Iris pigment epithelial cell (primary cell): ENCODE results near the gene TBC1D32.
"Not testable (repeated sequence)": the region's sequence is repeated elsewhere in the genome, so short reads cannot be mapped to it uniquely, and the experiment has no call there.

Experiments
- DNase-seq: peaks from one replicate; pipeline ENCODE4 v3.0.0-alpha.2; 2011; ENCODE audit warnings: low read depth

TBC1D32 gene

GRCh38 chr6:121334299-121335086 lies at the start of gene TBC1D32:
Gene TBC1D32, minus strand, starts transcription at chr6:121334480. Its CDS starts 50 bp downstream, at chr6:121334430.
- DNase-seq: peak; percentile 89

GRCh38 chr6:121383478-121383877 lies 49.2 kb upstream of the TBC1D32 start:
- no peak for DNase-seq

GRCh38 chr6:121382467-121383121 lies 48.3 kb upstream of the TBC1D32 start:
- no peak for DNase-seq

DNA sequence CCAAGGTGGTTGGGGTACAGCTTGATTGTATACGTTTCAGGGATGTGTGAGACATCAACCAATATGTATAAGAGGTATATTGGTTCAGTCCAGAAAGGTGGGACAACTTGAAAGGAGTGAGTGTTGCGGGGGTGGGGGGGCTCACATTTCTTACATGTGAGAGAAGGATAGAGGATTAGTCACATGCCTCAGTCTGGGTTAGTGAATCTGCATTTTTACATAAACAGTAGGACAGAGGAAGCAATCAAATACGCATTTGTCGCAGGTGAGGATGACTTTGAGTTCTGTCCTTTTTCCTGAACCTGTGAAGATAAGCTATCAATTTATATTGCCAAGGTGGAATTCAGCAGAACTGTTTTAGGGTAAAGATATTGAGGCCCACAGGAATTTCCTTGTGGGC lies 42.1 kb upstream of the TBC1D32 start:
- no peak for DNase-seq

GRCh38 chr6:121374219-121374618 lies 39.9 kb upstream of the TBC1D32 start:
- DNase-seq: not testable (repeated sequence)

DNA sequence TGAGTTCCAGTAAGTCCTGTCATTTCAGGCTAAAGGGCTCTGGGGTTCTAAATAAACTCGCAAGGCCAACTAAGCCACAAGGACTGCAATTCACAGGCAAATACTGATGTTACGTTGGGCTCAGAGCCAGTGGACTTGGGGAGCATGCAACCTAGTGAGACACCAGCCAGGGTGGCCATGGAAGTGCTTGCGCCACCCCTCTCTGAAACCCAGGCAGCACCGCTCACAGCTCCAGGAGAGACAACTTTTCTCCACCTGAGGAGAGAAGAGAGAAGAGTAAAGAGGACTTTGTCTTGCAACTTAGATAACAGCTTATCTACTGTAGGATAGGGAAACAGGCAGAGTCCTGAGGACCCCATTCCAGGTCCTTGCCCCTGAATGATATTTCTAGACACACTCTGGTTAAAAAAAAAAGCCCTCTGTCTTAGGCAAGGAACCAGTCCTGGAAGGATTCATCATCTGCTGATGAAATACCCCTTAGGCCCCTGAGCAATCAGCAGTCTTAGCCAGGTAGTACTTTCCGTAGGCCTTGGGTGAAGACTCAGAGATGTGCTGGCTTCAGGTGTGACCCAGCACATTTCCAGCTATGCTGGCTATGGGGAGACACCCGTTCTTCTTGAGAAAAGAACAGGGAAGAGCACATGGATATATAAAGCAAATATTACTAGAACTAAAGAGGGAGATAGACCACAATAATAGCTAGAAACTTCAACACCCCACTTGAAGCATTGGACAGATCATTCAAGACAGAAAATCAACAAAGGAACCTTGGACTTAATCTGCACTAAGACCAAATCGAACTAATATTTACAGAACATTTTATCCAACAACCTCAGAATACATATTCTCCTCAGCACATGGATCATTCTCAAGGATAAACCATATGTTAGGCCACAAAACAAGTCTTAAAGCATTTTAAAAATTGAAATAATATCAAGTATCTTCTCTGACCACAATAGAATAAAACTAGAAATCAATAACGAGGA lies 31.5 kb upstream of the TBC1D32 start:
- DNase-seq: no peak

GRCh38 chr6:121356575-121356974 lies 22.3 kb upstream of the TBC1D32 start:
- DNase-seq: no peak

DNA sequence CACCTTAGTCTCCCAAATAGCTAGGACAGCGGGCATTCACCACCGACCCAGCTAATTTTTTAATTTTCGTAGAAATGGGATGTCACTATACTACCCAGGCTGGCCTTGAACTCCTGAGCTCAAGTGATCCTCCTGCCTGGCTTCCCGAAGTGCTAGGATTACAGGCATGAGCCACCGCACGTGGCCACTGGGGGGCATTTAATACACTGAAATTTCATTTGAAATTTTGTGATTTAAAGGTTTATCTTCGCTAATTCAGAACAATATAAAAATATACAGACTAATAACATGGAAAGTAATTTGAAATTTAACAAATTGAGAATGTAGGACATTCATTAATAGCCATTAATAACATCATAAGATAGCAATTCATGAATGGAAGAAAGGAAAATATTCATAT lies 20.5 kb upstream of the TBC1D32 start:
- peak; percentile 9 for DNase-seq

GRCh38 chr6:121352941-121353340 lies 18.7 kb upstream of the TBC1D32 start:
- DNase-seq: no peak

DNA sequence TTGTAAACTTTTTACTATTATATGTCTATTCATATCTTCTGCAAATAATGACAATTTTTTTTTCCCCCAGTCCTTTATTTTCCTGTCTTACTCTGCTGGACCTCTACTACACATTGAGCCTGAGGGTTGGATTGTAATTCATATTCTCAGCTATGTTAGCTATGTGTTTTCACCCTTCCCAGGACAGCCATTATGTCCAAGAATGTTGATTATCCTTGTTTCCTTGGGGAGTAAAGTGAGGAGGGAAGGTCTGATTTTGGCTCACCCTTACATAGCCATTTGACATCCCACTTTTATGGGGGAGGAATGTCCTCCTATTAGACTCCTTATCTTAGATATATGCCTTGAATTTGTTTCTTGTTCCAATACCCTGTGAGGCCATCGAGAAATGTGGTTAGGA lies 17.6 kb upstream of the TBC1D32 start:
- no peak for DNase-seq

DNA sequence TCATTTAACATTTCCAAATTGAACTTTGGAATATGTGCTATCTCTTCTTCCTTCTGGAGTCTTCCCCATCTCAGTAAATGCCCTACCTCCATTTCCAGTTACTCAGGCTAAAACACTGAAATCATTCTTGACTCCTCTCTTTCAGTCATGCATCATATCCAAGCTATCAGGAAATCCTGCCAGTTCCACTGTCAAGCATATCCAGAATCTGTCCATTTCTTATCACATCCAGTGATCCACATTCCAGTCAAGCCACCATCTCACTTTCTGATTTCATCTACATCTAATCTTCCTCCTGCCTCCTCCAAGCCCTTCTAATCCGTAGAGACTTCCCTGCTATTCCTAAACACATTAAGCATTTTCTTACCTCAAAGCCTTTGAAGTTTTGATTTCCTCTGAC lies 15.3 kb upstream of the TBC1D32 start:
- no peak for DNase-seq

DNA sequence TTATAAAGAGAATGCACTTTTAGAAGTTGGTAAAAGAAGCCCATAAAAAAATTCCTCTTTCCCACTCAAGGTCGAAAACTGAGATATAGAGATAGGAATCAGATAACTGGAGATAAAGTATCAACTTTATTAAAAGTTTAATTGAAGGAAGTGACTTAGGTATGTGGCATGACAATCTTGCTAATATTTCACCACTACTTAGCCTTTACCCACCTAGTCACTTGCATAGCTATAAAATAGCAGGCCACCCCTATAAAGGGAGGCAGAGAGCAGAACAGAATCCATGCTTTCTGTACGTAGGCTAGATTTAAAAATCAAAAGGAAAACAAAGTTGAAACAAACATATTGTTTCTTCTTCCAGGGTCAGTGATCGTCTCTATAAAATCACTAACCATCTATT lies 13.2 kb upstream of the TBC1D32 start:
- DNase-seq: no peak

- no peak for DNase-seq
These were observed 10.3 kb upstream of the TBC1D32 start for GRCh38 chr6:121344539-121344938.

DNA sequence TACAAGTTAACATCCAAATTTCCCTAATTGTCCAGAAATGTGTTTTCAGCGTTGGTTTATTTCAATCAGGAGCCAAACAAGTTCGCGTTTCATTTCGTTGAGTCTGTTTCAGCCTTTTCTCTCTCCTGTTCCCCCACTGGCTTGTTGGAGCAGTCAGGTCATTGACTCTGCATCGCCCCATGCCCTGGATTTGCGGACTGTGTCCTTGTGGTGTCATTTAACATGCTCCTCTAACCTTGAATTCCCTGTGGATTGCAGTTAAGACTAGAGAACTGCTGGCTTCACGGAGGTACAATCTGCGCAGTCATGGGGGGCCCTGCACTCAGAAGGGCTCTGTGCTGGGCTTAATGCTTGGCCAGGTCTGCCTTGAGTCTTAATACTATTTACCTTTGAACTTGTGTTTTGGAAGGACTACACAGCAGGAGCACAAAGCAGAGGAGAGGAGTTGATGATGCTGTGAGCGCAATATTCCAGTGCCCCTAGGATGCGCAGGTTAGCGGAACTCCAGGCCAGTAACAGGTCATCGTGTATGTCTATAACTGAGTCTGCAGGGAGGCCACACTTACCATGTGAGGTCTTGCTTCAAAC lies 5.5 kb upstream of the TBC1D32 start:
- no peak for DNase-seq

DNA sequence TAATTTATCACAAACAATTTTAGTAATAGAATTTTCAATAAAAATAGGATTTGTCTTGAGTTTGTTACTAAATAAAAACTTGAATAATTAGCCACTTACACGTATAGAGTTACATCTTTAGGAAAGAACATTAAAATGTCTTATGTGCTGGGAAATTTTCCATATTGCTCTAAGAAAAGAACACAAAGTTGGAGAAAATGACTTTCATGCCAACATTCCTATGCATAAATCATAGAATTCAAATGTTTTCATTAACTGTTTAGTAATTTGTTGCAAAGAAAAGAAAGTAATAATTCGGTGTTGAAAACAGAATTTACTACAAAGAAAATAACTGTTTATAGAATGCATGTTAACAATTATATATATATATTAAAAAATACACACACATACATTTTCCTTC lies 4.7 kb upstream of the TBC1D32 start:
- DNase-seq: no peak

- no peak for DNase-seq
These were observed 4.1 kb upstream of the TBC1D32 start for GRCh38 chr6:121338366-121338765.

- DNase-seq: no peak
These were observed 1.1 kb upstream of the TBC1D32 start for GRCh38 chr6:121335087-121336008.

DNA sequence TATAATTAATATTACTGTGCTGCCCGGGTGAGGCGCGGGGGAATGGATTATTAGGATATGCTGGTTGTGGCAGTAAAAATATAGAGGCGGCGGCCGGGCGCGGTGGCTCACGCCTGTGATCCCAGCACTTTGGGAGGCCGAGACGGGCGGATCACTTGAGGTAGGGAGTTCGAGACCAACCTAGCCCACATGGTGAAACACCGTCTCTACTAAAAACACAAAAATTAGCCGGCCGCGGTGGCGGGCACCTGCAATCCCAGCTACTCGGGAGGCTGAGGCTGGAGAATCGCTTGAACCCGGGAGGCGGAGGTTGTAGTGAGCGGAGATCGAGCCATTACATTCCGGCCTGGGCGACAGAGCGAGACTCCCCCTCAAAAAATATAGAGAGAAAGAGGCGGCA lies 586 bp downstream of the TBC1D32 start:
- DNase-seq: not testable (repeated sequence)

DNA sequence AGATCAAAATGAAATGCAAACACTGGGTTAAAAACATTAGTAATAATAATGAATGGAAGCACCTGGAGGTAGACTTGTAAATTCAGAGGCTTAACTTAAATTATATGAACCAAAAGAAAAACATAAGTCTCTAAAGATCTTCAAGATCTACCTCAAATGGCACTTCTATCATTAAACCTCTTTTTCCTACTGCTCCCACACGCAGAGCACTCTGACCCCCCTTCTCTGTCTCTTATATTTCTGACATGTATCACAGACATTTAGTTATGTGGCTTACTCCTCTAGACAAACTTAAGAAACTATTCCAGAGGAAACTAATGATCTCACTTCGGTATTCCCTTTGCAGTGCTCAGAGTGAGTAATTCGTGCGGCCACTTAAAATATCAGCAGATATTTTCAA lies 1.1 kb downstream of the TBC1D32 start:
- DNase-seq: no peak

DNA sequence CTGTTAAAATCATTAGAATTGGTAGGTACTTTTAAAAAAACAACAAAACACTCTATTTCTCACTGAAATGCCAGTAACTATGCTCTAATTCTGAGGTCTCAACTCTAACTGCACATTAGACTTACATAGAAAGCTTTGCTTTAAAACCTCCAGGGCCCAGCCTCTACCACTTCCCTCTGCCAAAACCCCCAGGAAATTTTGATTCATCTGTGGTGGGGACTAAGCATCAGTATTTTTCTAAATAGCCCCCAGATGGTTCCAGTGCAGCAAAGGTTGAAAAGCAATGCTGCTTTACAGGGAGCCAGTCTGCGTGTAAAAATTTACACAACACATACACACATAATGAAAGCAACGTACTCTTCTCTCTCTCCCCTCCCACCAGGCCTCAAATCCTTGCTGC lies 3.8 kb downstream of the TBC1D32 start:
- no peak for DNase-seq

GRCh38 chr6:121321282-121321681 lies 13.0 kb downstream of the TBC1D32 start:
- no peak for DNase-seq
